Esophagus squamous epithelium (tissue), 5 donors: ENCODE results near the gene METTL9. TPM values are rescaled to one million over a fixed set of nuclear protein-coding genes. Genes with fewer than 3 reads are reported as not detected.
"Not testable (repeated sequence)": the region's sequence is repeated elsewhere in the genome, so short reads cannot be mapped to it uniquely, and the experiment has no call there.

Source experiments
- DNase-seq: peaks from one replicate; lab custom pipeline; 2025; lab: John Stamatoyannopoulos, UW
- H3K27ac ChIP-seq, 4 donors: fragments of 200-600 bp; sonication (generic); one replicate each; pipeline ENCODE4 v1.5.1; 2016 to 2019; ENCODE audit warnings: mild to moderate bottlenecking in 1 of 4
- H3K27me3 ChIP-seq, 4 donors: fragments of 200-600 bp; sonication (generic); 1 replicate in 3 of 4; 2 replicates in 1 of 4; pipeline versions ENCODE4 v1.5.1 to v1.6.0; 2017 to 2021; ENCODE audit warnings: antibody characterized with exemption in 1 of 4
- H3K36me3 ChIP-seq, 3 donors: fragments of 200-600 bp; sonication (generic); one replicate each; pipeline ENCODE4 v1.5.1; 2016 to 2019
- H3K4me1 ChIP-seq, 3 donors: fragments of 200-600 bp; sonication (generic); one replicate each; pipeline ENCODE4 v1.5.1; 2017 to 2019
- H3K4me3 ChIP-seq, 4 donors: fragments of 200-600 bp; sonication (generic); 1 replicate in 3 of 4; 2 replicates in 1 of 4; pipeline ENCODE4 v1.5.1; 2016 to 2019; ENCODE audit warnings: mild to moderate bottlenecking in 2 of 4, moderate library complexity in 1 of 4
- H3K9me3 ChIP-seq, 3 donors: fragments of 200-600 bp; sonication (generic); one replicate each; pipeline ENCODE4 v1.5.1; 2016 to 2019
- POLR2A ChIP-seq, 4 donors: fragments of 450-650 bp; IDR thresholded peaks; one replicate each; pipeline ENCODE4 v1.6.1; 2017; ENCODE audit warnings: antibody characterized with exemption in 4 of 4, mild to moderate bottlenecking in 4 of 4, moderate library complexity in 3 of 4
- WGBS, 2 donors: methylation state at CpG; one replicate each; pipeline ENCODE4 v1.1.5; 2018; 5-methylcytosine and 5-hydroxymethylcytosine counted together
- intact Hi-C: fragments of 100-400 bp; cut with DNase I; formaldehyde crosslinking; loops from one replicate; pipeline ENCODE4 v1.15.0; 2022
- total RNA-seq, 4 donors: library from RNA; depleted of rRNA; stranded (reverse); fragments of >200 nt; gene quantifications; one replicate each; pipeline ENCODE4 v1.1.0, GENCODE V29; 2016
- TF ChIP-seq, protein P1 (sequence below), 6 experiments: fragments of 450-650 bp in 4 of 6; fragments of 200-600 bp in 2 of 6; sonication (generic) in 2 of 6; IDR thresholded peaks; one replicate each; pipeline ENCODE4 v1.5.1; 2016 to 2019; ENCODE audit warnings: antibody characterized with exemption in 6 of 6, mild to moderate bottlenecking in 4 of 6, moderate library complexity in 4 of 6
- donor health status: DM: yes; HTN: yes; CAD: no.

The METTL9 gene
- total RNA-seq, 4 donors from 2014 or later: 82.3 to 169 (median 140) TPM

GRCh38 chr16:21598701-21599121 lies 666 bp upstream of the METTL9 start:
- TF ChIP-seq POLR2A (IDR thresholded peaks at IDR 0.05): no peak
- TF ChIP-seq, protein P1, sequence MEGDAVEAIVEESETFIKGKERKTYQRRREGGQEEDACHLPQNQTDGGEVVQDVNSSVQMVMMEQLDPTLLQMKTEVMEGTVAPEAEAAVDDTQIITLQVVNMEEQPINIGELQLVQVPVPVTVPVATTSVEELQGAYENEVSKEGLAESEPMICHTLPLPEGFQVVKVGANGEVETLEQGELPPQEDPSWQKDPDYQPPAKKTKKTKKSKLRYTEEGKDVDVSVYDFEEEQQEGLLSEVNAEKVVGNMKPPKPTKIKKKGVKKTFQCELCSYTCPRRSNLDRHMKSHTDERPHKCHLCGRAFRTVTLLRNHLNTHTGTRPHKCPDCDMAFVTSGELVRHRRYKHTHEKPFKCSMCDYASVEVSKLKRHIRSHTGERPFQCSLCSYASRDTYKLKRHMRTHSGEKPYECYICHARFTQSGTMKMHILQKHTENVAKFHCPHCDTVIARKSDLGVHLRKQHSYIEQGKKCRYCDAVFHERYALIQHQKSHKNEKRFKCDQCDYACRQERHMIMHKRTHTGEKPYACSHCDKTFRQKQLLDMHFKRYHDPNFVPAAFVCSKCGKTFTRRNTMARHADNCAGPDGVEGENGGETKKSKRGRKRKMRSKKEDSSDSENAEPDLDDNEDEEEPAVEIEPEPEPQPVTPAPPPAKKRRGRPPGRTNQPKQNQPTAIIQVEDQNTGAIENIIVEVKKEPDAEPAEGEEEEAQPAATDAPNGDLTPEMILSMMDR (IDR thresholded peaks at IDR 0.05): no peak
- intact Hi-C loops: no loop called here
- WGBS, 2 donors: 2 to 7% methylated on average over 6 to 9 of the region's 13 CpGs

DNA sequence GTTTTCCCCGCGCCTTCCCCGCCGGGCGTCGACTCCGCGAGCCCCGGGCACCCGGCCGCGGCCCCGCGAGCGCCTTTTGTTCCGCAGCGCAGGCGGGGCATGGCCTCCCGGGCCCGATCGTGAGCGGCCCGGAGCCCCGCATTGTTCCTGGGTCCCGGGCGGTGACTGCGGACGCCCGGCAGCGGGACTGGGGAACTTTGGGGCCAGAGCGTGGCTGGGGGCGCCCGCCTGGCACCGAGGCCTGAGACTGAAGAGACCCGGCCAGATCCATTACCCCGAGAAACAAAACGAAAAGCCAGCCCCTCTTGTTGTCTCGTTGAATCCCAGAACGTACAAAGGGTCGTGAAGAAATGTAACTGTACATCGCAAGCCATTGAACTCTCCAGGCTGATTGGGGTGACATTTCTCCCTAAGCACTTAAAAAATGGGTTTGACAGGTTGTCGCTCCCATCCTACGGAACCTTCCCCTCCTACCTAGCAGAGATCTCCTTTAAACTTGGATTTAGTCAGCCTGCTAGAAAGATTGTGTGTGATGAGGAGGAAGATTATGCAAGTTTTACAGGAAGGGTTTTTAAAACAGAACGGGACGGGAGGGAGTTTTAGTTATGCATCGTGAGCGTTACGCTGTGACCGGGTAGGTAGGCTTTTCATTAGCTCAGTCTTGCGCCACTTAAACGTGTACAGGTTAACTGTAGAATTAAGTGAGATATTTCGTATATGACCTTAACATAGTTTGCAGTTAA lies 825 bp downstream of the METTL9 start:
- TF ChIP-seq POLR2A (IDR thresholded peaks at IDR 0.05): no peak
- TF ChIP-seq, protein P1 (IDR thresholded peaks at IDR 0.05): no peak
- Histone ChIP-seq H3K27ac (peak overlapping the region; percentile 91 to 97 (median 96)), H3K4me3 (peak overlapping the region; percentile 76 to 93 (median 88)), H3K4me1 (peaks cover 0 to 58% (median 27%) of the 10 kb centered on the region in 3 donors), H3K9me3 (no peaks in the 10 kb centered on the region), H3K36me3 (no peaks in the 10 kb centered on the region), H3K27me3 (no peaks in the 10 kb centered on the region)
- no peak for DNase-seq
- 1% methylated on average over 14 to 21 of the region's 52 CpGs for WGBS, 2 donors
- intact Hi-C loops: no loop called here

More at GRCh38 chr16:21598701-21599121, 666 bp upstream of the METTL9 start:
- Histone ChIP-seq H3K36me3 (no peaks in the 10 kb centered on the region), H3K9me3 (no peaks in the 10 kb centered on the region), H3K4me1 (peaks cover 0 to 45% (median 14%) of the 10 kb centered on the region in 3 donors), H3K27ac (peak overlapping the region; percentile 91 to 97 (median 96)), H3K27me3 (no peaks in the 10 kb centered on the region), H3K4me3 (peak overlapping the region; percentile 76 to 93 (median 88))
- DNase-seq: no peak

GRCh38 chr16:21602785-21603184 lies 3.4 kb downstream of the METTL9 start:
- 93 to 94% methylated on average over 3 of the region's 3 CpGs for WGBS, 2 donors
- no peak for DNase-seq
- H3K4me1 ChIP-seq: peaks cover 0 to 83% (median 40%) of the 10 kb centered on the region in 3 donors
- H3K36me3 ChIP-seq: no peaks in the 10 kb centered on the region
- no peak overlapping the region for H3K4me3 ChIP-seq
- TF ChIP-seq, protein P1 (IDR thresholded peaks at IDR 0.05): no peak
- no peak for TF ChIP-seq POLR2A (IDR thresholded peaks at IDR 0.05)
- no peaks in the 10 kb centered on the region for H3K9me3 ChIP-seq
- no peaks in the 10 kb centered on the region for H3K27me3 ChIP-seq
- no peak overlapping the region for H3K27ac ChIP-seq
- intact Hi-C loops: no loop called here

- WGBS, 2 donors: 27 to 33% methylated on average over 3 of the region's 3 CpGs
- H3K27me3 ChIP-seq: no peaks in the 10 kb centered on the region
- H3K9me3 ChIP-seq: no peaks in the 10 kb centered on the region
- H3K4me1 ChIP-seq: peaks cover 0 to 83% (median 41%) of the 10 kb centered on the region in 3 donors
- DNase-seq: no peak
- no peak overlapping the region for H3K27ac ChIP-seq
- TF ChIP-seq POLR2A (IDR thresholded peaks at IDR 0.05): no peak
- TF ChIP-seq, protein P1 (IDR thresholded peaks at IDR 0.05): no peak
- no peaks in the 10 kb centered on the region for H3K36me3 ChIP-seq
- intact Hi-C loops: no loop called here
- H3K4me3 ChIP-seq: no peak overlapping the region
Observed at GRCh38 chr16:21603928-21604327, 4.6 kb downstream of the METTL9 start.

DNA sequence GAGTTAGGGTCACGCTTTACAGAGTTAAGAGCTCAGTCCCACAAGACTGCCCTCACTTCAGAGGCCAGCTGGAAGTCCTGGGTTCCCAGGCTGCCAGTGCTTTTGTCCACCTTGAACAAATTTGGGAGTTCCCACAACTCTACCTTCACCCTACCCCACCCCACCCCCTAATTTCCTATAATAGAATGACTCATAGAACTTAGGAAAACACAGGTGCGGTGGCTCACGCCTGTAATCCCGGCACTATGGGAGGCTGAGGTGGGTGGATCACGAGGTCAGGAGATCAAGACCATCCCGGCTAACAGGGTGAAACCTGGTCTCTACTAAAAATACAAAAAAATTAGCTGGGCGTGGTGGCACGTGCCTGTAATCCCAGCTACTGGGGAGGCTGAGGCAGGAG lies 6.5 kb downstream of the METTL9 start:
- H3K36me3 ChIP-seq, intact Hi-C loops, H3K9me3 ChIP-seq, DNase-seq, H3K4me3 ChIP-seq, H3K27me3 ChIP-seq: not testable (repeated sequence)
- 36 to 53% methylated on average over 4 to 8 of the region's 8 CpGs for WGBS, 2 donors
- Histone ChIP-seq H3K27ac (peak overlapping the region in 1 of 4 donors; percentile 10), H3K4me1 (peaks cover 0 to 97% (median 46%) of the 10 kb centered on the region in 3 donors)
